HG02623 (cell line): ENCODE data around the gene TAOK3.

ENCODE experiments used
- ATAC-seq: cut with Tn5 transposase; IDR thresholded peaks from one replicate; pipeline ENCODE4 v1.9.1; 2021; ENCODE audit warnings: moderate library complexity; ENCODE audit not compliant: unreplicated experiment

TAOK3 gene

GRCh38 chr12:118102609-118103008, 270.1 kb downstream of the TAOK3 start:
- ATAC-seq: no peak

- no peak for ATAC-seq
These were observed 270.6 kb downstream of the TAOK3 start for GRCh38 chr12:118102070-118102469.

- no peak for ATAC-seq
These were observed 271.7 kb downstream of the TAOK3 start for GRCh38 chr12:118101051-118101450.
